K562 (cell line): ENCODE data around the gene CYP11A1. TPM values are rescaled to one million over a fixed set of nuclear protein-coding genes. Genes with fewer than 3 reads are reported as not detected.

Source experiments
- ATAC-seq: fragments of 200-7000 bp; cut with Tn5 transposase; 3 replicates; pipeline ENCODE4 v1.9.1; 2020; ENCODE audit warnings: moderate library complexity
- BruUV-seq: library from RNA; stranded (reverse); fragments of 400-500 nt; replicated peaks from 2 replicates; lab custom pipeline; 2021; lab: Mats Ljungman, UMichigan
- CTCF ChIA-PET: fragments of 300-600 bp; formaldehyde crosslinking; extraction: SDS; loops from one replicate; lab custom pipeline; 2021; ENCODE audit warnings: low intra/inter-chr PET ratio; lab: Yijun Ruan, JAX
- POLR2A ChIA-PET: fragments of 300-600, 350-650 bp; sonication (Branson Sonifier 250); formaldehyde crosslinking; extraction: SDS; loops from one replicate; lab custom pipeline; 2021; ENCODE audit warnings: antibody characterized with exemption, inconsistent platforms; lab: Yijun Ruan, JAX
- DNase-seq, 4 experiments: peaks; one replicate each; pipeline versions ENCODE4 v3.0.0 to v3.0.0-alpha.2; 2011 to 2018; ENCODE audit warnings: low spot score in 3 of 4, mixed read lengths in 3 of 4; ENCODE audit errors: extremely low read depth in 1 of 4
- FAIRE-seq: peaks from 2 replicates; lab custom pipeline; 2011; peaks lifted over from hg19 to GRCh38; lab: Jason Lieb, UNC
- H2AFZ ChIP-seq: 2 replicates; pipeline ENCODE4 v1.6.0; 2011; ENCODE audit warnings: low read depth, low read length, control low read depth, inconsistent platforms
- H3K27ac ChIP-seq: fragments of 200-600 bp; 3 replicates; pipeline ENCODE4 v1.8.0; 2011; ENCODE audit warnings: low read depth, mild to moderate bottlenecking, control low read depth, inconsistent platforms, low read length, moderate library complexity, mixed read lengths; ENCODE audit errors: extremely low read depth
- H3K27me3 ChIP-seq, 2 experiments: fragments of 300-600 bp in 1 of 2; 2 replicates in 1 of 2; 3 replicates in 1 of 2; pipeline versions ENCODE4 v1.6.0 to v1.8.0; 2011; ENCODE audit warnings: inconsistent platforms in 2 of 2, low read length in 2 of 2, mild to moderate bottlenecking in 1 of 2, mixed read lengths in 1 of 2, moderate library complexity in 1 of 2; ENCODE audit not compliant: control insufficient read depth in 2 of 2, insufficient read depth in 2 of 2
- H3K36me3 ChIP-seq: fragments of 300-600 bp; 3 replicates; pipeline ENCODE4 v1.8.0; 2011; ENCODE audit warnings: mild to moderate bottlenecking, low read length, inconsistent platforms; ENCODE audit not compliant: control insufficient read depth, insufficient read depth
- H3K4me1 ChIP-seq, 2 experiments: fragments of 200-600 bp in 1 of 2; replicated peaks in 1 of 2; 2 replicates in 1 of 2; 3 replicates in 1 of 2; pipeline versions ENCODE4 v1.5.1 to v1.8.0; 2011; ENCODE audit warnings: inconsistent platforms in 2 of 2, low read length in 2 of 2, mild to moderate bottlenecking in 1 of 2, mixed read lengths in 1 of 2, moderate library complexity in 1 of 2; ENCODE audit not compliant: control insufficient read depth in 2 of 2, insufficient read depth in 2 of 2
- H3K4me2 ChIP-seq: 2 replicates; pipeline ENCODE4 v1.6.1; 2011; ENCODE audit warnings: low read length, control low read depth, inconsistent platforms, mixed read lengths; ENCODE audit not compliant: insufficient read depth
- H3K4me3 ChIP-seq: fragments of 200-600 bp; sonication (generic), shearing (Covaris generic); 2 replicates; pipeline ENCODE4 v1.5.1; 2016; ENCODE audit warnings: control low read depth, inconsistent platforms
- H3K79me2 ChIP-seq: fragments of 200-600 bp; 3 replicates; pipeline ENCODE4 v1.8.0; 2011; ENCODE audit warnings: low read length, inconsistent platforms; ENCODE audit not compliant: control insufficient read depth, insufficient read depth
- H3K9ac ChIP-seq, 2 experiments: 2 replicates each; pipeline versions ENCODE4 v1.6.0 to v1.6.1; 2011; ENCODE audit warnings: low read depth in 2 of 2, low read length in 2 of 2, control low read depth in 1 of 2, inconsistent platforms in 1 of 2, mild to moderate bottlenecking in 1 of 2, mixed read lengths in 1 of 2; ENCODE audit not compliant: insufficient read depth in 1 of 2
- H3K9me1 ChIP-seq: one replicate; pipeline ENCODE4 v1.6.0; 2011; ENCODE audit warnings: inconsistent platforms, mild to moderate bottlenecking, low read length, moderate library complexity; ENCODE audit not compliant: control insufficient read depth, insufficient read depth
- H3K9me3 ChIP-seq: replicated peaks from 2 replicates; pipeline ENCODE4 v1.5.1; 2011; ENCODE audit warnings: low read depth, low read length, inconsistent platforms; ENCODE audit not compliant: control insufficient read depth, insufficient read depth
- H4K20me1 ChIP-seq: replicated peaks from 2 replicates; pipeline ENCODE4 v1.6.1; 2011; ENCODE audit warnings: low read length, inconsistent platforms, mixed read lengths; ENCODE audit not compliant: control insufficient read depth, insufficient read depth
- CREM ChIP-seq: IDR thresholded peaks from 2 replicates; pipeline ENCODE4 v1.6.1; 2014; ENCODE audit warnings: antibody characterized with exemption, low read depth
- FOS ChIP-seq: IDR thresholded peaks from 3 replicates; pipeline ENCODE4 v1.6.1; 2011; ENCODE audit not compliant: insufficient read length; ENCODE audit errors: extremely low read depth
- FOXJ3 ChIP-seq: sonication (generic); formaldehyde crosslinking; IDR thresholded peaks from 2 replicates; pipeline ENCODE4 v1.4.0; 2020; ENCODE audit warnings: mild to moderate bottlenecking, missing genetic modification reagents
- HDAC2 ChIP-seq: fragments of 450-650 bp; IDR thresholded peaks from 2 replicates; pipeline ENCODE4 v1.6.1; 2016; ENCODE audit warnings: mild to moderate bottlenecking
- NFIC ChIP-seq: fragments of 450-650 bp; IDR thresholded peaks from 2 replicates; pipeline ENCODE4 v1.6.1; 2017; ENCODE audit warnings: mild to moderate bottlenecking, inconsistent platforms
- PHF21A ChIP-seq: fragments of 450-650 bp; IDR thresholded peaks from 2 replicates; pipeline ENCODE4 v1.6.1; 2017; ENCODE audit warnings: low read depth, borderline replicate concordance
- ZBTB2 ChIP-seq: fragments of 450-650 bp; IDR thresholded peaks from 2 replicates; pipeline ENCODE4 v1.6.1; 2016; ENCODE audit warnings: antibody characterized with exemption
- ZNF280A ChIP-seq: fragments of 450-650 bp; IDR thresholded peaks from 2 replicates; pipeline ENCODE4 v1.6.1; 2018; ENCODE audit warnings: mild to moderate bottlenecking, low read depth; ENCODE audit not compliant: partially characterized antibody
- in situ Hi-C: fragments of 300-500 bp; cut with MboI; formaldehyde crosslinking; loops from 4 replicates; pipeline ENCODE4 v1.15.0; 2018; ENCODE audit warnings: inconsistent platforms, mixed read lengths
- intact Hi-C: fragments of 100-400 bp; cut with micrococcal nuclease; formaldehyde crosslinking; loops from 2 replicates; pipeline ENCODE4 v1.14.2; 2022
- polyA plus RNA-seq, 8 experiments: library from polyadenylated mRNA; depleted of rRNA in 4 of 8; stranded (reverse) in 5 of 8; unstranded in 3 of 8; fragments of >200 nt; fragmentation: Nextera tagmentation in 2 of 8; fragmentation: Illumina TruSeq in 1 of 8; extraction: Ambion mirVana in 2 of 8; extraction: Trizol in 1 of 8; gene quantifications; 2 replicates each; pipeline versions ENCODE4 v1.2.1 to v1.2.3, GENCODE V29; 2011 to 2014; ENCODE audit warnings: inconsistent platforms in 1 of 8, missing spikeins in 1 of 8
- total RNA-seq, 7 experiments: library from RNA; depleted of rRNA in 6 of 7; stranded (reverse); fragments of >200 nt in 6 of 7; fragmentation: Illumina TruSeq in 2 of 7; extraction: Trizol in 2 of 7; gene quantifications; 2 replicates each; pipeline versions ENCODE4 v1.2.1 to v1.2.3, GENCODE V29; 2011 to 2021; ENCODE audit warnings: low replicate concordance in 1 of 7
- TF ChIP-seq, protein P1 (sequence below): fragments of 450-650 bp; formaldehyde crosslinking; IDR thresholded peaks from 2 replicates; pipeline ENCODE4 v1.4.0; 2022; ENCODE audit warnings: missing genetic modification characterization
- TF ChIP-seq, protein P2 (sequence below): fragments of 250-450 bp; sonication (Bioruptor Pico); IDR thresholded peaks from 2 replicates; pipeline ENCODE4 v1.5.0; 2021; ENCODE audit warnings: mild to moderate bottlenecking, borderline replicate concordance

CYP11A1 gene
- total and polyA plus RNA-seq, 9 of the 15 experiments (the other 6 are each of a cell fraction or from before 2014, with no cell fraction given): 0.06 to 0.24 (median 0.10) TPM; not detected in 4

DNA sequence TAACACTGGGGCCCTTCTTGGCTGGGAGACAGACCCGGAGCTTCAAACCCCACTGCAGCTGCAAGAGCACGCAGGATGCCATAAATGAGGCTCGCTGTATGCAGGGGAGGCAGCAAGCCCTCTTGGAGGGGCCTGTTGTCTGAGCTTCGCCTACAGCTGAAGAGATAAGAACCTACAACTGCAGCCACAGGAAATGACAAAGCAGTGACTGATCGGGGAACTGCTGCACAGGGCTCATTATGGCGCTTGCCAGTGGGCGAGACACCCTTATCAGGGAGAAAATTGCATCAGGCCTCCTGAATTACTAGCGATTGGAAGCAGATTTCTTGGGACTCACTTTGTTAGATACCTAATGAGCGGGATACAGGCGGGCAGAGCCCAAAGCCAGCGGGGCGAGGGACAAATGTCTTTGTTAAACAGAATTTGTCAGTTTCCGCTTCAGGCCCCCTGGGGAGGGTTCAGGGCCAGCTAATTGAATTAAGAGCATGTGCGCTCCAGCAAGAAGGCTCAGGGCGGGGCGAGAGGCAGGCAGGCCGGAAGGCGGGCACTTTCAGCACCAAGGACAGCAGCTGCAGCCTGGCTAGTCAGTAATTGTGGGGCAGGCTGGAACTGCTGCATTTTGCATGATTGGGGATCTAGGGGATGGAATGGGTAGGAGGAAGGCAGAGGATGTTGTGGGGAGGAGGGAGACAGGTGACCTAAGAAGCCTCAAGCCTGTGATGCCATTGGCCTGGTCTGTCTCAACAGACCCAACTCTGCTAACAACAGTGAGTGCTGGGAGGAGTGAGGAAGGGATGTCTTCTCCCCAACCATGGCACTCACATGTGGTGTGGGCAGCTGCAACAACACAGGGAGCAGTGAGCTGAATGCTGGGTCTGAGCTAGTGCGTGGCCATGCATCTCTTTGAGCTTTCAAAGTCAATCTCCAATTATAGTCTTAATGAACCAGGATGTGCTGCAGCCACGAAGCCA, 76.1 kb downstream of the CYP11A1 start (continued):
- peak; percentile 42; the same call in 1 of the 2 replicates for TF ChIP-seq CREM
- TF ChIP-seq, protein P1, sequence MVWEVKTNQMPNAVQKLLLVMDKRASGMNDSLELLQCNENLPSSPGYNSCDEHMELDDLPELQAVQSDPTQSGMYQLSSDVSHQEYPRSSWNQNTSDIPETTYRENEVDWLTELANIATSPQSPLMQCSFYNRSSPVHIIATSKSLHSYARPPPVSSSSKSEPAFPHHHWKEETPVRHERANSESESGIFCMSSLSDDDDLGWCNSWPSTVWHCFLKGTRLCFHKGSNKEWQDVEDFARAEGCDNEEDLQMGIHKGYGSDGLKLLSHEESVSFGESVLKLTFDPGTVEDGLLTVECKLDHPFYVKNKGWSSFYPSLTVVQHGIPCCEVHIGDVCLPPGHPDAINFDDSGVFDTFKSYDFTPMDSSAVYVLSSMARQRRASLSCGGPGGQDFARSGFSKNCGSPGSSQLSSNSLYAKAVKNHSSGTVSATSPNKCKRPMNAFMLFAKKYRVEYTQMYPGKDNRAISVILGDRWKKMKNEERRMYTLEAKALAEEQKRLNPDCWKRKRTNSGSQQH (CRISPR knock-in tag): no peak
- TF ChIP-seq ZNF280A: no peak

DNA sequence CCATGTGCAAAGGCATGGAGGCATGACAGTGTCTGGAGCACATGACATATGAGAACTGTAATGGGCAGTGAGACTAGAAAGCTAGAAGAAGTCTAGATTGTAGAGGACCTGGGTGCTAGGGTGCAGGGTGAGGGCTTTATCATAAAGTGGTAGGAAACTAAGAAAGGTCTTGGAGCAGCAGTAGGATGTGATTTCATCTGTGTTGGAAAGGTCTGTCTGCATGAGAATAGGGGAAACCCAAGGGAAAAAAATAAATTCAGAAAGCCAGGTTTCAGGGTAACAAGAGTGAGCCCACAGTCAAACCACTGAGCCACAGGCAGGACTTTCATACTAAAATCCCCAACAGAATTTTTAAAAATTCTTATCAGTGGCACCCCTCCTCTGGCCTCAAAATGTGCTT, 76.8 kb downstream of the CYP11A1 start:
- H3K4me2 ChIP-seq: no peak overlapping the region
- H4K20me1 ChIP-seq: peaks cover 21% of the 10 kb centered on the region
- H3K27me3 ChIP-seq: 0 out of 5 replicates have a peak, but pooled peaks cover 0 to 6% of the 10 kb centered on the region in 2 experiments
- intact Hi-C loops (loop anchor here (10.0 kb wide), 1 partner anchor 46 kb away; no protein-coding TSS in a partner anchor), in situ Hi-C loops (loop anchor here (25.0 kb wide), 1 partner anchor 1653 kb away; no protein-coding TSS in a partner anchor)
- POLR2A ChIA-PET: interaction anchor here (0.7 to 1.0 kb wide), 2 partner anchors 29 to 144 kb away, joined by 3 read pairs; no protein-coding TSS in a partner anchor
- no peaks in the 10 kb centered on the region for H3K36me3 ChIP-seq
- no peak overlapping the region for H3K27ac ChIP-seq
- H3K9ac ChIP-seq: no peak overlapping the region
- CTCF ChIA-PET: interaction anchor here (0.6 kb wide), 1 partner anchor 19 kb away, joined by 4 read pairs; no protein-coding TSS in a partner anchor
- peaks cover 3% of the 10 kb centered on the region for H3K9me1 ChIP-seq
- FAIRE-seq: no peak
- no peaks in the 10 kb centered on the region for H3K79me2 ChIP-seq
- no peak for ATAC-seq
- no peak overlapping the region for H2AFZ ChIP-seq
- DNase-seq: no peak
- H3K4me3 ChIP-seq: no peak overlapping the region
- H3K9me3 ChIP-seq: no peaks in the 10 kb centered on the region
- no TSS peak for BruUV-seq
- H3K4me1 ChIP-seq: peaks cover 5 to 13% of the 10 kb centered on the region in 2 experiments; a peak in 4 of 5 replicates
- TF ChIP-seq NFIC (no peak), FOS (no peak), ZBTB2 (no peak), HDAC2 (no peak), PHF21A (no peak), FOXJ3 (CRISPR knock-in tag) (no peak)
- TF ChIP-seq, protein P2, sequence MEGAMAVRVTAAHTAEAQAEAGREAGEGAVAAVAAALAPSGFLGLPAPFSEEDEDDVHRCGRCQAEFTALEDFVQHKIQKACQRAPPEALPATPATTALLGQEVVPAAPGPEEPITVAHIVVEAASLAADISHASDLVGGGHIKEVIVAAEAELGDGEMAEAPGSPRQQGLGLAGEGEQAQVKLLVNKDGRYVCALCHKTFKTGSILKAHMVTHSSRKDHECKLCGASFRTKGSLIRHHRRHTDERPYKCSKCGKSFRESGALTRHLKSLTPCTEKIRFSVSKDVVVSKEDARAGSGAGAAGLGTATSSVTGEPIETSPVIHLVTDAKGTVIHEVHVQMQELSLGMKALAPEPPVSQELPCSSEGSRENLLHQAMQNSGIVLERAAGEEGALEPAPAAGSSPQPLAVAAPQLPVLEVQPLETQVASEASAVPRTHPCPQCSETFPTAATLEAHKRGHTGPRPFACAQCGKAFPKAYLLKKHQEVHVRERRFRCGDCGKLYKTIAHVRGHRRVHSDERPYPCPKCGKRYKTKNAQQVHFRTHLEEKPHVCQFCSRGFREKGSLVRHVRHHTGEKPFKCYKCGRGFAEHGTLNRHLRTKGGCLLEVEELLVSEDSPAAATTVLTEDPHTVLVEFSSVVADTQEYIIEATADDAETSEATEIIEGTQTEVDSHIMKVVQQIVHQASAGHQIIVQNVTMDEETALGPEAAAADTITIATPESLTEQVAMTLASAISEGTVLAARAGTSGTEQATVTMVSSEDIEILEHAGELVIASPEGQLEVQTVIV (CRISPR knock-in tag): no peak
